ENCODE results near the gene PLA2G4F.

- TF ChIP-seq, protein P1, sequence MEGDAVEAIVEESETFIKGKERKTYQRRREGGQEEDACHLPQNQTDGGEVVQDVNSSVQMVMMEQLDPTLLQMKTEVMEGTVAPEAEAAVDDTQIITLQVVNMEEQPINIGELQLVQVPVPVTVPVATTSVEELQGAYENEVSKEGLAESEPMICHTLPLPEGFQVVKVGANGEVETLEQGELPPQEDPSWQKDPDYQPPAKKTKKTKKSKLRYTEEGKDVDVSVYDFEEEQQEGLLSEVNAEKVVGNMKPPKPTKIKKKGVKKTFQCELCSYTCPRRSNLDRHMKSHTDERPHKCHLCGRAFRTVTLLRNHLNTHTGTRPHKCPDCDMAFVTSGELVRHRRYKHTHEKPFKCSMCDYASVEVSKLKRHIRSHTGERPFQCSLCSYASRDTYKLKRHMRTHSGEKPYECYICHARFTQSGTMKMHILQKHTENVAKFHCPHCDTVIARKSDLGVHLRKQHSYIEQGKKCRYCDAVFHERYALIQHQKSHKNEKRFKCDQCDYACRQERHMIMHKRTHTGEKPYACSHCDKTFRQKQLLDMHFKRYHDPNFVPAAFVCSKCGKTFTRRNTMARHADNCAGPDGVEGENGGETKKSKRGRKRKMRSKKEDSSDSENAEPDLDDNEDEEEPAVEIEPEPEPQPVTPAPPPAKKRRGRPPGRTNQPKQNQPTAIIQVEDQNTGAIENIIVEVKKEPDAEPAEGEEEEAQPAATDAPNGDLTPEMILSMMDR (IDR thresholded peaks at IDR 0.05): no peak
- no peak for TF ChIP-seq POLR2A (IDR thresholded peaks at IDR 0.05)
These were observed 4.7 kb downstream of the PLA2G4F start for GRCh38 chr15:42151736-42152135.
